Umbilical cord (tissue), 2 donors: Measurements from ENCODE around the gene CLDN14. TPM values are rescaled to one million over a fixed set of nuclear protein-coding genes. Genes with fewer than 3 reads are reported as not detected.

Experiments
- DNase-seq: peaks from one replicate; pipeline ENCODE4 v3.0.0-alpha.2; 2015; ENCODE audit warnings: low spot score
- total RNA-seq: library from RNA; depleted of rRNA; stranded (reverse); fragments of >200 nt; gene quantifications from one replicate; pipeline ENCODE4 v1.2.3, GENCODE V29; 2014; ENCODE audit warnings: low replicate concordance; ENCODE audit not compliant: insufficient read depth

The CLDN14 gene
- total RNA-seq, 1 donor from 2014 or later, result 0.96 TPM

DNA sequence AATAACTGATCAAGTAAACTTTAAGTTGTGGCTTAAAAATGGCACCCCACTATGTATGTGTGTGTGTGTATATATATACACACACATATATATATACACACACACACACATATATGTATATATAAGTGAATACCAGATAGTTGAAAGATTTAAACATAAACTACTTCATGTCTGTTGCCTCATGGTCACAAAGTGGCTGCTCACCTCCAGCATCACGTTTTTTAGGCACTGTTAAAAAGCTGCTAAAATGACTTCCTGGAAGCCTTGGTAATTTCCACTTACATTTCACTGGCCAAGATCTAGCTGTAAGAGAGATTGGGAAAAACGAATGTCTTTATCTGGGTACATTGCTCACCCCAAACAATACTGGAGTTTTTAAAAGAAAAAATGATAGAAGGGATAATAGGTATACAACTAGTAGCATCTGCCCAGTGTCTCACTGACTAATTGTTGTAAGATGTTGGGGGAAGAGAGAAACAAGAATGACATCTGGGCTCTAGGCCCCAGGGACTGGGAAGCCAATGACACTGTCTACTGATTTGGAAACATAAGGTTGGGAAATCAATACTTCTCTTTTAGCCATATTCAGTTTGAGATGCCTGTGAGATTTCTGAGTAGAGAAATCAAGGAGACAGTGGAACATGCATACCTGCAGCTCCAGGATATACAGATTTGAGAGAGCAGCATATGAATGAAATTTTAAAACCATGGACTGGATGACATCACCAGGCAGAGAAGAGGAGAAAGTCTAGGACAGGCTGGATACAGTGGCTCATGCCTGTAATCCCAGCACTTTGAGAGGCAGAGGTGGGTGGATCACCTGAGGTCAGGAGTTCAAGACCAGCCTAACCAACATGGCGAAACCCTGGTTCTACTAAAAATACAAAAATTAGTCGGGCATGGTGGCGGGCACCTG lies 42.8 kb downstream of the CLDN14 start:
- DNase-seq, result no peak

DNA sequence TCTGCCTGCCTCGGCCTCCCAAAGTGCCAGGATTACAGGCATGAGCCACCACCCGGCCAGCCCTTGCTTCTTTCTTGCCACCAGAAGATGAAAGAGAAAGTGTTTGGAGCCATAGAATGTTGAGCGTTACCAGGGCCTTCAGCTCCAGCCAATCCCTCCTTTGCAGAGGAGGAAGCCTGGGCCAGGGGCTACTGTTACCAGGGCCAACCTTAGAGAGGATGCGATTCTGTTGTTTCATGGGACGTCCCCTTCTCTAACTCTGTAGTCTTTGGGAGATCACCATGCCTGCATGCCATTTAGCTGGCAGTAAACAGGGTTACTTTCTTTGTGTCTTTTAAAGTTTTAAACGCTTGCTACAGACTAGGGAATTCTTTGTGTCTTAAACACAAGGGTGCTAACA lies 45.8 kb downstream of the CLDN14 start:
- DNase-seq, result no peak

- no peak for DNase-seq
Measured at GRCh38 chr21:36433059-36433709, 46.7 kb downstream of the CLDN14 start.

- no peak for DNase-seq
Measured at GRCh38 chr21:36431252-36431651, 48.7 kb downstream of the CLDN14 start.

DNA sequence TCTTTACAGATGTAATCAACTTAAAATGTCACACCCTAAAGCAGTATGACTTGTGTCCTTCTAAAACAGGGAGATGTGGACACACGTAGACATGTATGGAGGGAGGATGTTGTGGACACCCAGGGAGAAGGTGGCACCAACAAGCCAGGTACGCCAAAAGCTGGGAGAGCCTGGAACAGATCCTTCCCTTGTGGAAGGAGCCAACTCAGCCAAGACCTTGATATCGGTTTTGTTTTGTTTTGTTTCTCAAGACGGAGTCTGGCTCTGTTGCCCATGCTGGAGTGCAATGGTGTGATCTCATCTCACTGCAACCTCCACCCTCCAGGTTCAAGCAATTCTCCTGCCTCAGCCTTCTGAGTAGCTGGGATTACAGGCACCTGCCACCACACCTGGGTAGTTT lies 49.1 kb downstream of the CLDN14 start:
- no peak for DNase-seq

DNA sequence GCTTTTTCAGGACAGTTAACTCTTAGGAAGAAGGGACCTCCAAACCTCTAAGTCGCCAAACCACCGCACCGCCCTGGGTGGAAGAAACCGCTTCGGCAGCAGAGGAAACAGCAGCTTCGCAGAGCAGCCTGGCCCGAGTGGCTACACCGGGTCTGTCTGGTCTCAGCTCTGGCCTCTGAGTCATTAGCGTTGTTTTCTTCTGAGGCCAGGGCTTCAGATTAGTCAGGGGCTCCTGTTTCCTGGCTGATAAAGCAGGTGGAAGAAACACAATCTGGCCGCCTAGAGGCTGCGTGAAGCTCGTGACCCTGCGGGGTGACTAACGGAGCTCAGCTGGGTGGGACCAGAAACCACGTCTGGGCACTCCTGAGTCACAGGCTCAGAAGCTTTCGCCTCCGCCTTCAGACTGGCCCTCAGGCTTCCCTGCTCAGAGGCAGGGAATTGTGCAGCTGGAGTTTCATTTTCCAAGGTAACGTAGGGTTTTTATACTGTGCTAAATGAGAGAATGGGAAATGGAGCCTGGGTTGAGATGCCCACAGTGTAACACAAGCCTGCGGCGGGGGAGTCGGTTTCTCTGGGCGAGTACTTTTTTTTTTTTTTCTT lies 49.9 kb downstream of the CLDN14 start:
- DNase-seq, result peak; percentile 88

GRCh38 chr21:36428761-36429432 lies 51.0 kb downstream of the CLDN14 start:
- no peak for DNase-seq

- DNase-seq, result no peak
Measured at GRCh38 chr21:36427502-36427901, 52.4 kb downstream of the CLDN14 start.

DNA sequence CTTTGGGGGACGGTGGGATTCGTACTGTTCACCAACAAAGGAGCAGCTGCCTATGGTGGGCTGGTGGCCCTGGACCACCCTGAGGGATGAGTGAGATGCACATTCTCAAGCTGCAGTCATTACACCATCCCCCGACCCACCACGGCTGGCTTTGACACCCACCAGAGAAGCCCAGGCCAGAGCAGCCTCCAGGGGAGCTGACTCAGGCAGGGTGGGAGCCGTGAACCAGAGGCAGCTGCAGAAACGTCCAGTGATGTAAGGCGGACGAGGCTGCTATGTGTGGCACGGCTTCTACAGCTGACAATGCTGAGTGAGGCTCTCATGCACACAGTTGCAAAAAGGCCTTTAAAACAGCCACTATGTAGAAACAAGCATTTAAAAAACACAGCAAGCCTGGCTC lies 54.6 kb downstream of the CLDN14 start:
- peak; percentile 19 for DNase-seq

DNA sequence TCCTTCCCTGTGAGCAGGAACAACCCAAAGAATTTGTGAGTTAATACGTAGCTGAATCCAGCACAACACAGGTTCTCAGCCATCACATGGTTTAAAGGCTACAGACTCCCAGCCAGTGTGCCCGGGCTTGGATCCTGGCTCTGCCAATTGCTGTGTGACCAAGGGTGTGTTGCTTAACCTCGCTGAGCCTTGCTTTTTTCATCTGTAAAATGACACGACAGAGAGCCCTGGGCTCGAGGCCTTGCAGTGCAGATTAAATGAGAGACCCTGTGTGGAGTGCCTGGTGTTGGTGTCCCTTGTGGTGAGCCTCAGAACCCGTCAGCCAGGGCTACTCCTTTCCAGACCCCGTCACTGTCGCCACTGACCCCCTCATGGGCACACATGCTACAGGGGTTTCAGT lies 55.3 kb downstream of the CLDN14 start:
- DNase-seq, result no peak

GRCh38 chr21:36423771-36424433 lies 56.0 kb downstream of the CLDN14 start:
- no peak for DNase-seq

GRCh38 chr21:36422279-36423098 lies 57.4 kb downstream of the CLDN14 start:
- no peak for DNase-seq

DNA sequence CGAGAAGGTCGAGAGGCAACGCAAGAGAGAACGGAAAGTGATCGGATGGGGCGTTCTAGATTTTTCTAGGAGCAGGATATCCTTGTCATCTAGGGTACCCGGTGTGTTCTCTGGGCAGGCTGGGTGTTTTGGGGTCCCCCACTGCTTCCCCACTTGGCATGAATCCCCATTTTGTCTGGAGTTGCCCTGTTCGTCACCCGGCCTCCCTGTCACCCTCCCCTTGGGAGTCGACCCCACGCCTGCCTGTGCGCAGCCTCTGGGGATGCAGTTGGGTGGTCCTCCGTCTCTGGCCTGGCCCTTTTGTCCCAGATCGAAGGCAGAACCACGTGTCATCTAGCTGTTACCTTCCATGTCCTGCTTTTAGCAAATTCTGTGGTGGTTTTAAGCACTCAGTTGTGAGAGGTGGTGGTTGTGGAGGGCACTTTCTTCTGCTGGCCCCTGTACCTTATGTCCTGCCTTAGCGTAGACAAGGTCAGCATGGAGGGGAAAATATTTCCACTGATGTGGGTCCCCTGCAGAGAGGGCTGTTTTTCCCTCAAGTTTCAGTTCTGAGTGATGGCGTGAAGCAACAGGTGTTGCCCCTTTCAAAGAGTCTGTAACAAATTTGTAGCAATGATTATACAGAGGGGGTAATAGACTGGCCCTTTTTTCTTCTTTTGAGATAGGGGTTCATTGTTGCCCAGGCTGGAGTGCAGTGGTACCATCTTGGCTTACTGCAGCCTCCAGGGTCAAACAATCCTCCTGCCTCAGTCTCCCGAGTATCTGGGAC lies 59.2 kb downstream of the CLDN14 start:
- no peak for DNase-seq

DNA sequence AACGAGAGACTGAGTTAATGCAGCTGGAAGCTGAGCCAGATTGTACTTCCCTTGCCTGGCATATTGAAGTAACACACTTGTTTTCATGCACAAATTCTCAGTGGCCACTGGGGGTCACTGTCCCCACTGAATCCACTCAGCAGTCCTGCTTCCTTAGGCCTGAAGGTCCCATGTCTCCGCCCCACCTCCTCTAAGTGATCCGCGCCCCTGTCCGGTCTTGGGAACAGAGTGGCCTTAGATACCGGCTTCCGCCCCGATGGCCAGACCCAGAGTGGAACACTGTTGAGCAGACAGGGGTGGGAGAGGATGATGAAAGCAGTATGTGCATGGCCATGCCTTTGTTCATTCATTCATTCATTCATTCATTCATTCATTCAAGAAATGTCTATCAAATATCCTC lies 59.9 kb downstream of the CLDN14 start:
- peak; percentile 88 for DNase-seq

GRCh38 chr21:36419241-36419640 lies 60.7 kb downstream of the CLDN14 start:
- no peak for DNase-seq

DNA sequence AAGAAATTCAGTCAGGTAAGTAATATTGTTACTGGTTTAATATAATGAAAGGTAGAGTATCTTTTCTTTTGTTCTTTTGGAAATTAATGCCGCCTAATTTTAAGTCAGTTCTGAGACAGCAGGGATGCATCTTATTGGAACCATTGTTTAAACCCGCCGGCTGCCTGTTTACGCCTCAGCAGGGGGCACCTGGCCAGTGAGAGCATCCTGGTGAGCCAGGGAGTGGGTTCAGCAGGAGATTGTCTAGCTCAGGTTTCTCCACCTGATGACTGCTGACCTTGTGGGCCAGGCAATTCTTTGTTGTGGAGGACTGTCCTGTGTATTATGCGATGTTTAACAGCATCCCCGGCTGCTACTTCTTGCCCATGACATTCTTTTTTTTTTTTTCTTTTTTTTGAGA lies 64.5 kb downstream of the CLDN14 start:
- DNase-seq, result no peak

DNA sequence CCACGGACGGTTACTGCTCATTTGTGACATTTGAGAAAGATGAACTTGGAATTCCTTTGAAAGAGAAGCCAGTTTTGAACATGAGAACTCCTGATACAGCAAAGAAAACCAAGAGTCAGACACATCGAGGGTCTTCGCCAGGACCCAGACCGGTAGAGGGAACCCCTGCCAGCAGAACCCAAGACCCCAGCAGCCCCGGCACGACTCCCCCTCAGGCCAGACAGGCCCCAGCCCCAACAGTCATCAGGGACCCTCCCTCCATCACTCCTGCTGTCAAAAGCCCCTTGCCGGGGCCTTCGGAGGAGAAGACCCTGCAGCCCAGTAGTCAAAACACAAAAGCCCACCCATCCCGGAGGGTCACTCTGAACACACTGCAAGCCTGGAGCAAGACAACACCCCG lies 67.0 kb downstream of the CLDN14 start:
- no peak for DNase-seq

- no peak for DNase-seq
Measured at GRCh38 chr21:36411301-36411700, 68.6 kb downstream of the CLDN14 start.
